Endothelial cell (in vitro differentiated cells): ENCODE results near the gene MYO19. TPM values are rescaled to one million over a fixed set of nuclear protein-coding genes. Genes with fewer than 3 reads are reported as not detected.
A peak's percentile ranks its signal among the peaks of the same experiment; 100 is the strongest.

Experiments
- DNase-seq: peaks from one replicate; pipeline ENCODE4 v3.0.0; 2021; ENCODE audit warnings: low spot score
- H3K27ac Mint-ChIP-seq: one replicate; pipeline ENCODE4 v1.8.0; 2021; ENCODE audit warnings: mixed read lengths, inconsistent platforms; ENCODE audit not compliant: unreplicated experiment
- H3K27me3 Mint-ChIP-seq: one replicate; pipeline ENCODE4 v1.8.0; 2021; ENCODE audit warnings: mild to moderate bottlenecking, moderate library complexity, mixed read lengths, inconsistent platforms; ENCODE audit not compliant: unreplicated experiment
- H3K36me3 Mint-ChIP-seq: one replicate; pipeline ENCODE4 v1.8.0; 2021; ENCODE audit warnings: mild to moderate bottlenecking, low read depth, mixed read lengths, inconsistent platforms; ENCODE audit not compliant: unreplicated experiment
- H3K4me1 Mint-ChIP-seq: one replicate; pipeline ENCODE4 v1.8.0; 2021; ENCODE audit warnings: mild to moderate bottlenecking, mixed read lengths, inconsistent platforms; ENCODE audit not compliant: unreplicated experiment
- H3K4me3 Mint-ChIP-seq: one replicate; pipeline ENCODE4 v1.8.0; 2021; ENCODE audit warnings: mild to moderate bottlenecking, mixed read lengths, inconsistent platforms; ENCODE audit not compliant: unreplicated experiment
- H3K9me3 Mint-ChIP-seq: one replicate; pipeline ENCODE4 v1.8.0; 2021; ENCODE audit warnings: mixed read lengths, inconsistent platforms; ENCODE audit not compliant: unreplicated experiment
- CTCF ChIP-seq: fragments of 200-600 bp; sonication (generic); IDR thresholded peaks from one replicate; pipeline ENCODE4 v1.5.0; 2021; ENCODE audit warnings: antibody characterized with exemption; ENCODE audit not compliant: unreplicated experiment
- total RNA-seq: library from RNA; stranded (reverse); fragmentation: NEBNext Ultra II Directional; extraction: Animal tissue kit (Norgen Biotek cat#: 25700); gene quantifications from one replicate; pipeline ENCODE4 v1.2.1, GENCODE V29; 2021; ENCODE audit not compliant: unreplicated experiment

Gene MYO19
- total RNA-seq, 1 donor from 2014 or later, result 60.3 TPM

GRCh38 chr17:36503456-36504155 lies 31.1 kb downstream of the MYO19 start:
- peaks cover 4% of the 10 kb centered on the region for H3K27me3 Mint-ChIP-seq
- H3K4me3 Mint-ChIP-seq, result peak overlapping the region; percentile 45
- no peak for TF ChIP-seq CTCF
- H3K4me1 Mint-ChIP-seq, result peaks cover 5% of the 10 kb centered on the region
- no peak overlapping the region for H3K27ac Mint-ChIP-seq
- peaks cover 33% of the 10 kb centered on the region for H3K36me3 Mint-ChIP-seq
- no peaks in the 10 kb centered on the region for H3K9me3 Mint-ChIP-seq
- no peak for DNase-seq

GRCh38 chr17:36501963-36502362 lies 32.7 kb downstream of the MYO19 start:
- TF ChIP-seq CTCF, result no peak
- H3K36me3 Mint-ChIP-seq, result peaks cover 29% of the 10 kb centered on the region
- H3K27me3 Mint-ChIP-seq, result peaks cover 4% of the 10 kb centered on the region
- peak overlapping the region; percentile 32 for H3K4me3 Mint-ChIP-seq
- H3K4me1 Mint-ChIP-seq, result peaks cover 5% of the 10 kb centered on the region
- peak overlapping the region; percentile 23 for H3K27ac Mint-ChIP-seq
- H3K9me3 Mint-ChIP-seq, result no peaks in the 10 kb centered on the region
- no peak for DNase-seq

GRCh38 chr17:36501351-36501750 lies 33.3 kb downstream of the MYO19 start:
- TF ChIP-seq CTCF, result no peak
- DNase-seq, result no peak
- peaks cover 5% of the 10 kb centered on the region for H3K4me1 Mint-ChIP-seq

GRCh38 chr17:36500745-36501225 lies 33.9 kb downstream of the MYO19 start:
- Mint-ChIP-seq H3K36me3 (peaks cover 31% of the 10 kb centered on the region), H3K4me3 (no peak overlapping the region), H3K27ac (no peak overlapping the region), H3K27me3 (peaks cover 2% of the 10 kb centered on the region), H3K9me3 (no peaks in the 10 kb centered on the region), H3K4me1 (peaks cover 5% of the 10 kb centered on the region)
- no peak for TF ChIP-seq CTCF
- no peak for DNase-seq

More at GRCh38 chr17:36501351-36501750, 33.3 kb downstream of the MYO19 start:
- Mint-ChIP-seq H3K27ac (no peak overlapping the region), H3K4me3 (no peak overlapping the region), H3K27me3 (peaks cover 4% of the 10 kb centered on the region), H3K36me3 (peaks cover 29% of the 10 kb centered on the region), H3K9me3 (no peaks in the 10 kb centered on the region)

- H3K4me3 Mint-ChIP-seq, result no peak overlapping the region
- H3K36me3 Mint-ChIP-seq, result peaks cover 33% of the 10 kb centered on the region
- no peaks in the 10 kb centered on the region for H3K9me3 Mint-ChIP-seq
- TF ChIP-seq CTCF, result no peak
- DNase-seq, result no peak
- H3K4me1 Mint-ChIP-seq, result peaks cover 5% of the 10 kb centered on the region
- H3K27ac Mint-ChIP-seq, result peak overlapping the region; percentile 67
- H3K27me3 Mint-ChIP-seq, result peaks cover 2% of the 10 kb centered on the region
Observed at GRCh38 chr17:36498560-36499300, 35.9 kb downstream of the MYO19 start.
